Central memory CD4-positive, alpha-beta T cell (primary cell): Measurements from ENCODE around the gene TXK.
A peak's percentile ranks its signal among the peaks of the same experiment; 100 is the strongest.

ENCODE experiments used
- DNase-seq: peaks from one replicate; pipeline ENCODE4 v3.0.0; 2022

Gene TXK

DNA sequence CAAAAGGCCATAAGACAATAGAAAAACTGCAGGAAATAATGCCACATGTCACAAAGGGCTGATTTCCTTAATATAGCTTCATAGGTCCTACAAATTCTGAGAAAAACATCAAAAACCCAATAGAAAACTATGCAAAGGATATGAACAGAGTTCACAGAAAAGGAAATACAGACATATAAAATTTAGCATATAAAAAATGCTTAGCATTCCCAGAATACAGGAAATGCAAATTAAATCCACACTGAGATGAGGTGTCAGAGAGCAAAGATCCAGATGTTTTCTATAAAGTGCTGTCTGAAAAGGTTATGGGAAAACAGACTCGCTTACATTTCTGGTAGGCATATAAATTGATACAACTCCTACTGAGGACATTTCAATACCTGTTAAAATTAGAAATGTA is 33.8 kb downstream of the TXK start:
- no peak for DNase-seq

GRCh38 chr4:48095441-48095840 is 38.6 kb downstream of the TXK start:
- DNase-seq, result no peak

DNA sequence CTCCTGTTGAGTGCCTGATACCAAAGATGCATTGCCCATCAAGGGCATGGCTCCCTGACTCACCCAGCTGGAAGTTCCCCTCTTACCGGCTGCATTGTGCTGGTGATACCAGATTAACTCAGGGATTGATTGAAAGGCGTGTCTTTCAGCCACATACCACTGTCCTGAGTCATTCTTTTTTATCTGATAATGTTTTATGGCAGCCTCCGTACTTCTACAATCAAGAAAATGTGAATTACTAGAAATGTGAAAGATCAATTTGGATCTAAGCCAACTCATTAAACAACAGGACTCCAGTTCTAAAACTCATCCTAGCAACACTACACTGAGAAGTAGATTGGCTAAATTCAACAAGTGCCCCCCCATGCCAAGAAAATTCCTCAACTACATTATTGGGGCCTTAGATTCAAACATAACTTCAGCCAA is 40.0 kb downstream of the TXK start:
- no peak for DNase-seq

GRCh38 chr4:48090621-48091020 is 43.4 kb downstream of the TXK start:
- no peak for DNase-seq

- no peak for DNase-seq
Observed at GRCh38 chr4:48085821-48086589, 48.0 kb downstream of the TXK start.

- no peak for DNase-seq
Observed at GRCh38 chr4:48082956-48083355, 51.1 kb downstream of the TXK start.

DNA sequence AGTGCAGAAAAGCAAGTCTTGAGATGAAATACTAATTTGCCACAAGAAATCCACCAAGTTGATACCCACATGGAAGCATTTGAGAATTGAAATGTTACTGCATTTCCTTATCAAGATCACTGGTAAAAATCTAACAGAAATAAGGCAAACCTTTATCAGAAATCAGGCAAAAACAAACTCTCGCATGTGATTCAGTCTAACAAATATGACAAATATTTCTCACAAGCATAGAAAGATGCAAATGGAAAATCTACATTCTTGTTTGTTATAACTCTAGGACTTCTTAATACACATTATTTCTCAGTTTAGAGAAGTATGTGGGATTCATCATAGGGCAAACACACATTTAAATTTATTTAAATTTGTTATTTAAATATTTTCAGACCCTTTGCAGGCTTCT is 52.9 kb downstream of the TXK start:
- DNase-seq, result no peak

GRCh38 chr4:48079972-48080391 is 54.1 kb downstream of the TXK start:
- DNase-seq, result no peak

GRCh38 chr4:48078862-48079655 is 55.0 kb downstream of the TXK start:
- no peak for DNase-seq

DNA sequence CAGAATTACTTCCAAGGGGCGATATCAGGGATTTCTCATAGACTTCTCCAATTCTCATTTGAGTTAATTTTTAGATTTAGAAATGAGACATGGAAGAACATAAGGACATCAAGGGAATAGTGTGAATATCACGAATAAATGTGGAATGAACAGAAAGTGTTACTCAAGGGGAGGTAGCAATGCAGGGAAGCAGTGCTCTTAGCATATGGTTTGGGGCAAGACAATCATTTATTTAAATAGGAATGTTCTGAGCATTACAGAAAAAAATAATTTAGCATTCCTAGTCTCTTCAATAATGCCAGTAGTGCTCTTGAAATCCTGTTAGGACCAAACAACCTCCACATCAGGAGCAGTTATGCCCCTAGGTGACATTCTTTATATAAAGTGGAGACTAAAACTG is 55.6 kb downstream of the TXK start:
- no peak for DNase-seq

GRCh38 chr4:48074657-48075056 is 59.4 kb downstream of the TXK start:
- no peak for DNase-seq

DNA sequence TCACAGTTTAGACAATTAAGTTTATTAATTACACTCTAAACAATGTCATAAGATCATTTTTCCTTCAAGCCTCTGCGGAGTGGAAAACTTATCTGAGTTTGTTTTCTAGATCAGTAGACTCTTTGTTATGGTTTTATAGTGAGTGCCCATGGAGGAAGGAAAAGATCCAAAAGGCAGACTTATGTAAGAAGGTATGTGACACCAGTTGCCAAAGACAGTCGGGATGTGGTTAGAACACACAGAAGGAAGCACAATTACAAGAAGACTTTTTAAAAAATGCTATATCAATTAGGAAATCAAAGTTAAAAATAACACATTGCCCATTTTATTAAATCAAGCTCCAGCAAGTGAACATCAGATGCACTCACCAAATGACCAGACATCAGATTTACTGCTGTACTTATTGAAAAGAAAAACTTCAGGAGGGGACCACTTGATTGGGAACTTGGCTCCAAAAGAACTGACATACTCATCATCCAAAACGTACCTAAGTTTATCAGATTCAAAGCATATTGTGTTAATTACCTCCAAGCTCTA is 60.4 kb downstream of the TXK start:
- DNase-seq, result no peak

- no peak for DNase-seq
Observed at GRCh38 chr4:48071191-48071590, 62.9 kb downstream of the TXK start.

DNA sequence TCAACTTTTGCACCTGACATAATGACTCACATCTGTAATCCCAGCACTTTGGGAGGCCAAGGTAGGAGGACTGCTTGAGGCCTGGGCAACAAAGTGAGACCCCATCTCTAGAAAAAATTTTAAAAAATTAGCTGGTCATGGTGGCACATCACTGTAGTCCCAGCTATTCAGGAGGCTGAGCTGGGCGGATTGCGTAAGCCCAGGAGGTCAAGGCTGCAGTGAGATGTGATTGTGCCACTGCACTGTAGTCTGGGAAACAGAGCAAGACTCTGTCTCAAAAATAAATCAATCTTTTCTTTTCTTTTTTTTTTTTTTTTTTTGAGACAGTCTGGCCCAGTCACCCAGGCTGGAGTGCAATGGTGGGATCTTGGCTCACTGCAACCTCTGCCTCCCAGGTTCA is 65.0 kb downstream of the TXK start:
- DNase-seq, result no peak

DNA sequence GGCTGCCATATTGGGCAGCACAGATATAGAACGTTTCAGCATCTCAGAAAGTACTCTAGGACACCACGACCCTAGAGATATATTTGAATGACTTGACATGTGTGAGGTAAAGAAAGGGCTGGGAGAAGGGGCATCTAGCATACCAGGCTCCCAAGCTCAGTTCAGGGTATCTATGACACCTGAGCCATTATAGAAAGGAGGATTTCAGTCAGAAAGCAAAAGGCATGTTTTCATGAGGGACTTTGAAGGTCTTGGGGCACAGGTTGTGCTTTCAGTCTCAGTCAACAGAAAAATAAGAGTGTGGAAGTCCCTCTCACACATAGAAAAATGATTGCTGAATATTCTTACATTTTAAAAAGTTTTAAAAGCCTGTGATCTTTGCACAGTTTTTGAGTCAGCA is 65.9 kb downstream of the TXK start:
- DNase-seq, result no peak

DNA sequence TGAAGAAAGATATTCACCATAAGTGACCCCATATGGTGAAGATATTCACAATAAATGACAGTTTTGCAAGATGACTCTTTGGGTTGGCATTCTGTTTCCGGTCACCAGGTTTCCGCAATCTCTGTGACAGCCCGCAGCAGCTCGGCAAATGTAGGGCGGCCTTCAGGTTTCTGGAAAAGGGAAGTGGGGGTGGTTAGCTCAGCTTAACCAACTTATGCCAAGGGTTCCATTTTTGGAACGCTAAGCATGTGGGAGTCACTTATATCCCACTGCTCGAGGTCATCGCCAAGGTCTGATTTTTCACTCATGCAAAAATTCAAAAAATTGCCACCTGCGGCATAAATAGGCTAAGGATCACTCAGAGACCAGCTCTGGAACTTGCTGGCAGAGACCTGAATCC is 66.5 kb downstream of the TXK start:
- no peak for DNase-seq

DNA sequence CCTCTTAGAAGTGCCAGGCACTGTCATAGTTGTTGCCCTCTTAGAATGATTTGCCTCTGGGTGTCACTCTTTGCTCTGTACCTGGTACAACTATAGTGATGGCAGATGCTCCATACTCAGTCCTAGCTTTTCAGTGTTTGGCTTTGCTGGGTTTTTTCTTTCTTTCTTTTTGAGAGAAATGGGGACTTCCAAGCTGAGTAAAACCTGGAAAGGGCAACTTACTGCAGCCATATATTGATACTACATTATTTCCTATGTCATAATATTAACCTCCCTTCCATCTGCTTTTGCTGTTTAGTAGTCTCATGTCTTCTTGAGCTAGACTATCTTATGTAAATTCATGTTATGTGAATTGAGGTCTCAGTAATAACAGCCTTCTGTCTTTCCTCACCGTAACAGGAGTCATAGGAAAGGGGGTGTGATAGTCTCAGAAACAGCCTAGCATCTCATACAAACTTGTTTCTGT is 68.4 kb downstream of the TXK start:
- DNase-seq, result no peak

- DNase-seq, result no peak
Observed at GRCh38 chr4:48064349-48064748, 69.7 kb downstream of the TXK start.

GRCh38 chr4:48058617-48059530 is 75.2 kb downstream of the TXK start:
- no peak for DNase-seq

GRCh38 chr4:48051078-48051477 is 83.0 kb downstream of the TXK start:
- no peak for DNase-seq

DNA sequence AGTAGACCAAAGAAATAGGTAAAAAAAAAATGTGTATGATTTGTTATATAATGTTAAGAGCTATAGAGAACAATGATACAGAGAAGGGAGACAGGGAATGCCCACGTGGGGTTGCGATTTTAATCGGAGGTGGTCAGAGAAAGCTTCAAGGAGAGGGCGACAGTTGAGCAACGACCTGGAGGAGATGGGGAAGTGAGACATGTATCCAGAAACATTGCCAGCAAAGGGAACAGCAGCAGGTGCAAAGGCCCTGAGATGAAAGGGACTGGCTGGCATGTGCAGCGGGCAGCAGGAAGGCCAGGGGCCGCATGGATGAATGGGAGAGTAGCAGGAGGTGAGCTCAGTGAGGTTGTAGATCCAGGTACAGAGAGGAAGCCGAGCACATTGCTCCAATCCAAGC is 84.6 kb downstream of the TXK start:
- no peak for DNase-seq

- no peak for DNase-seq
Observed at GRCh38 chr4:48047896-48048295, 86.2 kb downstream of the TXK start.

DNA sequence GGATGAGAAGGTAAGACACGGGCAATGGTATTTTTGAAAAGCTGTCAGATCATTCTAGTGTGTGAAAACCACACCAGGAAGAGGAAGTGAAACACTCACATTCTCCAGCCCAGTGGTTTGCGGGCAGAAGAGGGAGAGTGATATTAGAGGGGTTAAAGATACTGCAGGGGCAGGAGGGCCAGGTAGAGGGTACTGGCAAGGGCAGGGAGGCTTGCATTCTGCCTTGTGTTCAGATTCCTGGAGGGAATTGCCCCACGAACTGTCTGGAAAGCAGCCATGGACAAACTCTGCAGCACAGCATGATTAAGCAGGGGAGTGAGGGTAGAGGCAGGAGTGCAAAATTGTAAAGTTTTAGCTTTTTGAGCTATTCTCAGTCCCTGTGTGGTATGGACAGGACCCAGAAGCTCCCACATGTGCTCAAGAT is 86.6 kb downstream of the TXK start:
- peak; percentile 29 for DNase-seq
